Glomerular endothelial cell (primary cell): Measurements from ENCODE around the gene DPYSL3. TPM values are rescaled to one million over a fixed set of nuclear protein-coding genes. Genes with fewer than 3 reads are reported as not detected.
"Not testable (repeated sequence)": the region's sequence is repeated elsewhere in the genome, so short reads cannot be mapped to it uniquely, and the experiment has no call there.

ENCODE experiments used
- DNase-seq: peaks from one replicate; pipeline ENCODE4 v3.0.0-alpha.2; 2011; ENCODE audit warnings: low read depth, low spot score; ENCODE audit errors: extremely low read depth
- total RNA-seq: library from RNA; depleted of rRNA; stranded (reverse); fragments of >200 nt; gene quantifications from 2 replicates; pipeline ENCODE4 v1.2.3, GENCODE V29; 2015

The DPYSL3 gene
- total RNA-seq, 1 donor from 2014 or later, result 145 TPM

GRCh38 chr5:147375151-147375550, 134.7 kb downstream of the DPYSL3 start:
- no peak for DNase-seq

- no peak for DNase-seq
Observed at GRCh38 chr5:147373328-147373727, 136.5 kb downstream of the DPYSL3 start.

- DNase-seq, result no peak
Observed at GRCh38 chr5:147372191-147372590, 137.7 kb downstream of the DPYSL3 start.

GRCh38 chr5:147371290-147371689, 138.6 kb downstream of the DPYSL3 start:
- DNase-seq, result no peak

GRCh38 chr5:147369742-147370374, 140.0 kb downstream of the DPYSL3 start:
- DNase-seq, result peak; percentile 16

- DNase-seq, result not testable (repeated sequence)
Observed at GRCh38 chr5:147367381-147367780, 142.5 kb downstream of the DPYSL3 start.

GRCh38 chr5:147361441-147362175, 148.3 kb downstream of the DPYSL3 start:
- no peak for DNase-seq

- no peak for DNase-seq
Observed at GRCh38 chr5:147360816-147361215, 149.1 kb downstream of the DPYSL3 start.

GRCh38 chr5:147359581-147359980, 150.3 kb downstream of the DPYSL3 start:
- no peak for DNase-seq

- no peak for DNase-seq
Observed at GRCh38 chr5:147359101-147359500, 150.8 kb downstream of the DPYSL3 start.

- no peak for DNase-seq
Observed at GRCh38 chr5:147349241-147349640, 160.6 kb downstream of the DPYSL3 start.

- DNase-seq, result no peak
Observed at GRCh38 chr5:147348451-147348850, 161.4 kb downstream of the DPYSL3 start.

- no peak for DNase-seq
Observed at GRCh38 chr5:147348046-147348445, 161.8 kb downstream of the DPYSL3 start.

- DNase-seq, result no peak
Observed at GRCh38 chr5:147346006-147346561, 163.8 kb downstream of the DPYSL3 start.

GRCh38 chr5:147344861-147345260, 165.0 kb downstream of the DPYSL3 start:
- no peak for DNase-seq

GRCh38 chr5:147341345-147341744, 168.5 kb downstream of the DPYSL3 start:
- DNase-seq, result no peak

GRCh38 chr5:147340941-147341340, 168.9 kb downstream of the DPYSL3 start:
- DNase-seq, result no peak
